CD8-positive, alpha-beta memory T cell (primary cell): ENCODE data around the gene ST6GAL1. TPM values are rescaled to one million over a fixed set of nuclear protein-coding genes. Genes with fewer than 3 reads are reported as not detected.
A peak's percentile ranks its signal among the peaks of the same experiment; 100 is the strongest.
"Not testable (repeated sequence)": the region's sequence is repeated elsewhere in the genome, so short reads cannot be mapped to it uniquely, and the experiment has no call there.

Source experiments
- CTCF ChIA-PET: fragments of 350-600 bp; sonication (Branson Sonifier 250); formaldehyde crosslinking; loops from one replicate; lab custom pipeline; 2021; ENCODE audit warnings: antibody characterized with exemption; lab: Charles Lee
- POLR2A ChIA-PET: fragments of 350-600 bp; sonication (Branson Sonifier 250); formaldehyde crosslinking; loops from one replicate; lab custom pipeline; 2021; ENCODE audit warnings: antibody characterized with exemption; lab: Charles Lee
- DNase-seq, 5 donors: peaks; one replicate each; pipeline versions ENCODE4 v3.0.0 to v3.0.0-alpha.2; 2020 to 2022; ENCODE audit warnings: mixed read lengths in 1 of 5
- H3K27ac ChIP-seq: one replicate; pipeline ENCODE4 v1.7.0; 2013; ENCODE audit warnings: low read depth, mild to moderate bottlenecking, low read length, moderate library complexity
- H3K27me3 ChIP-seq: 2 replicates; pipeline ENCODE4 v1.7.0; 2013; ENCODE audit warnings: low read length, mild to moderate bottlenecking; ENCODE audit not compliant: insufficient read depth, poor library complexity, severe bottlenecking
- H3K36me3 ChIP-seq: 2 replicates; pipeline ENCODE4 v1.7.0; 2013; ENCODE audit warnings: mild to moderate bottlenecking, low read length, moderate library complexity; ENCODE audit not compliant: insufficient read depth
- H3K4me1 ChIP-seq: 2 replicates; pipeline ENCODE4 v1.7.0; 2013; ENCODE audit warnings: mild to moderate bottlenecking, low read length, moderate library complexity; ENCODE audit not compliant: insufficient read depth
- H3K4me3 ChIP-seq: 2 replicates; pipeline ENCODE4 v1.7.0; 2013; ENCODE audit warnings: mild to moderate bottlenecking, low read length
- H3K9me3 ChIP-seq: 2 replicates; pipeline ENCODE4 v1.7.0; 2013; ENCODE audit warnings: mild to moderate bottlenecking, low read length
- H3K27ac Mint-ChIP-seq, 8 donors: one replicate each; pipeline ENCODE4 v1.8.0; 2020 to 2021; ENCODE audit warnings: mixed read lengths in 8 of 8, mild to moderate bottlenecking in 6 of 8, inconsistent platforms in 3 of 8, moderate library complexity in 3 of 8
- H3K27me3 Mint-ChIP-seq, 2 donors: one replicate each; pipeline ENCODE4 v1.8.0; 2020 to 2021; ENCODE audit warnings: mixed read lengths in 2 of 2, mild to moderate bottlenecking in 1 of 2, moderate library complexity in 1 of 2
- H3K36me3 Mint-ChIP-seq, 3 donors: one replicate each; pipeline ENCODE4 v1.8.0; 2020 to 2021; ENCODE audit warnings: mixed read lengths in 3 of 3, inconsistent platforms in 1 of 3, mild to moderate bottlenecking in 1 of 3
- H3K4me1 Mint-ChIP-seq, 3 donors: one replicate each; pipeline ENCODE4 v1.8.0; 2020 to 2021; ENCODE audit warnings: mixed read lengths in 3 of 3, inconsistent platforms in 1 of 3, mild to moderate bottlenecking in 1 of 3
- H3K4me3 Mint-ChIP-seq, 7 donors: one replicate each; pipeline ENCODE4 v1.8.0; 2020 to 2021; ENCODE audit warnings: mixed read lengths in 7 of 7, mild to moderate bottlenecking in 6 of 7, moderate library complexity in 4 of 7, inconsistent platforms in 2 of 7
- H3K9me3 Mint-ChIP-seq, 5 donors: one replicate each; pipeline ENCODE4 v1.8.0; 2020 to 2022; ENCODE audit warnings: mixed read lengths in 5 of 5, mild to moderate bottlenecking in 3 of 5, moderate library complexity in 2 of 5, inconsistent platforms in 1 of 5
- polyA plus RNA-seq: library from polyadenylated mRNA; unstranded; fragments of 300-500 nt; fragmentation: Illumina TruSeq; gene quantifications from one replicate; pipeline ENCODE4 v1.2.3, GENCODE V29; 2021
- total RNA-seq, 2 experiments: library from RNA; stranded (reverse); gene quantifications; one replicate each; pipeline ENCODE4 v1.2.3, GENCODE V29; 2021

ST6GAL1 gene
- total and polyA plus RNA-seq, 3 experiments from 2014 or later = 96.8 to 139 (median 108) TPM

DNA sequence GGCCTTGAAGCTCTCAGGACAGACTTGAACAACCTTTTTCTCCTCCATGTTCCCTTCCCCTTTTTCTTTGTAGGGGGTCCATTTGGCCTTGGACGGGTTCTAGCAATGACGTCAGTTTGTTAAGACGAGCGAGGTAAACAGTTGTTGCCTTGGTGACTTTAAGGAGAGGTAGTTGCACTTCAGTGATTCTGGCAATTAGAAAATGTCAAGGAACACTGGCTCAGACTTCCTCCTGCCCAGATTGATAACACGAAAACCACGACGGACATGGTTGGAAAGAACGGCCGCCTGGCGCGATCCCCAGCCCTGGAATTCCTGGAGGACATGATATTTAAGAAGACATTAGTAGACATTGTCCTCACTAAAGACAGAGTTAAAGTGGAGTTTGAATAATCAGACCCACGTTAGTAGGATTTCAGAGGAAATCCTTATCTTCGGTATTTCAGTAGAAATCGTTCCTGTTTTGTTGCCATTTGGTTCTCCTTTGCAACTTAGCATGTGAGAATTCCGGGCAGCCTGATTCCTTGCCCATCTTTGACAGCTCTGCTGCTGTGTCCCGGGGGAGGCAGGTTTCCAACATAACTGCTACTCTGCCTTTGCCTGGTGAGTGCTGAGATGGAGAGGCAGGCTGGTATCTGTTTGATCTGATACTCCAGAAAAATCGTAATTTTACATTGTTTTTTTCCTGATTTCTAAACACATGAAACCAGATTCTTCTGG, 87.3 kb downstream of the ST6GAL1 start:
- CTCF ChIA-PET = interaction anchor here (1.0 to 1.2 kb wide), 2 partner anchors 9 to 169 kb away, joined by 3 read pairs; no protein-coding TSS in a partner anchor
- peaks cover 70 to 88% (median 88%) of the 10 kb centered on the region in 3 donors for H3K4me1 Mint-ChIP-seq

DNA sequence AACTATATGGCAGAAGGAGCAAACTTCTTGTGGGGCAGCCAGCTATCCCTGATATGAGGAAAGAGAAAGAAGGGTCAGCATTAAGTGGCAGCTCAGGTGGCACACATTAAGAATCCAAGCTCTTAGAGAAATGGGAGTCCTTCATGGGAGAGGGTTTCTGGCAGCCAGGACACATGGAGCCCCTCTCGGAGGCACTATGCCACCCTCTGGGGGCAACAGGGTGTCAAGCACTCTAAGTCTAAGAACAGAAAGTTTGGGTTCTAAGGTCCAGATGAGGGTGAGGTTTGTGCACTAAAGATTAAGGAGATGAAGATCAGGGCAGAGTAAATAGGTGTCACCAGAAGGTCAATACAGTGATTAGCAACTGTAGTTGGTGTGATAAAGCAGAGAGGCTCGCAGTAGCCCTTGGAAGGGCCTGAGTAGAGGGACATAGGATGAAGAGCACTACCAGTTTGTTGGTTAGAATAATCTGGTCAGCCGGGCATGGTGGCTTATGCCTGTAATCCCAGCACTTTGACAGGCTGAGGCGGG, 89.3 kb downstream of the ST6GAL1 start:
- Histone ChIP-seq H3K4me1 (peaks cover 59% of the 10 kb centered on the region), H3K27me3 (no peaks in the 10 kb centered on the region), H3K4me3 (no peak overlapping the region), H3K36me3 (peaks cover 4% of the 10 kb centered on the region), H3K9me3 (no peaks in the 10 kb centered on the region), H3K27ac (no peak overlapping the region)
- POLR2A ChIA-PET = no interaction called here
- Mint-ChIP-seq H3K4me3 (peak overlapping the region in 4 of 7 donors; percentile 4 to 27 (median 14)), H3K27ac (peak overlapping the region; percentile 25 to 85 (median 65)), H3K27me3 (no peaks in the 10 kb centered on the region), H3K4me1 (peaks cover 63 to 84% (median 82%) of the 10 kb centered on the region in 3 donors), H3K36me3 (peaks cover 2 to 55% (median 3%) of the 10 kb centered on the region in 3 donors), H3K9me3 (no peaks in the 10 kb centered on the region)
- DNase-seq = no peak
- CTCF ChIA-PET = interaction anchor here (1.6 kb wide), 1 partner anchor 13 kb away, joined by 3 read pairs; no protein-coding TSS in a partner anchor

More for the DNA sequence above, 87.3 kb downstream of the ST6GAL1 start:
- Histone ChIP-seq H3K36me3 (no peaks in the 10 kb centered on the region), H3K27ac (no peak overlapping the region), H3K4me3 (no peak overlapping the region), H3K27me3 (no peaks in the 10 kb centered on the region), H3K4me1 (peaks cover 58% of the 10 kb centered on the region), H3K9me3 (no peaks in the 10 kb centered on the region)
- no peaks in the 10 kb centered on the region for H3K9me3 Mint-ChIP-seq
- no peak for DNase-seq
- no peak overlapping the region for H3K4me3 Mint-ChIP-seq
- H3K27ac Mint-ChIP-seq = peak overlapping the region in 6 of 8 donors; percentile 18 to 92 (median 40)
- no peaks in the 10 kb centered on the region for H3K27me3 Mint-ChIP-seq
- POLR2A ChIA-PET = no interaction called here
- H3K36me3 Mint-ChIP-seq = peaks cover 6 to 70% (median 7%) of the 10 kb centered on the region in 3 donors

DNA sequence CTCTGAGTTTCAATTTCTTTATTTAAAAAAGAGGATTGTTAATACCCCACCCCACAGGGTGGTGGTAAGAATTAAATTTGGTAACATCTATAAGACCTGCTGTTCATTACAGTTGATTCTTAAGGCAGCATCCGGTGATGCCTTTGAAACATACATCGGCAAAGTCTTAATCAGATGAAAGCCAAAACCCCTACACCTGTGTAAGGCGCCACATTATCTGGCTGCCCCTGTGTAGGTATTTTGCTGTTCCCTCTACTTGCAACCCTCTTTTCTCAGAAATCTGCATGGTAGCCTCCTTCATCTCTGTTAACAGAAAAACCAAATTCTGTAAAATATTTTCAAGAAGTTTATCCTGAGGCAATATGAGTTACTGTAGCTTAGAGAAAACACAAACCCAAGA, 90.0 kb downstream of the ST6GAL1 start:
- no peaks in the 10 kb centered on the region for H3K9me3 Mint-ChIP-seq
- peaks cover 0 to 50% (median 0%) of the 10 kb centered on the region in 3 donors for H3K36me3 Mint-ChIP-seq
- Histone ChIP-seq H3K4me3 (no peak overlapping the region), H3K27me3 (no peaks in the 10 kb centered on the region), H3K9me3 (no peaks in the 10 kb centered on the region), H3K27ac (no peak overlapping the region), H3K4me1 (peaks cover 65% of the 10 kb centered on the region), H3K36me3 (peaks cover 4% of the 10 kb centered on the region)
- DNase-seq = peak in 1 of 5 donors; percentile 54
- CTCF ChIA-PET = interaction anchor here (1.6 kb wide), 1 partner anchor 12 kb away, joined by 3 read pairs; no protein-coding TSS in a partner anchor
- POLR2A ChIA-PET = no interaction called here
- H3K4me1 Mint-ChIP-seq = peaks cover 63 to 84% (median 82%) of the 10 kb centered on the region in 3 donors
- peak overlapping the region; percentile 25 to 90 (median 73) for H3K27ac Mint-ChIP-seq
- no peaks in the 10 kb centered on the region for H3K27me3 Mint-ChIP-seq
- peak overlapping the region in 2 of 7 donors; percentile 10 to 12 for H3K4me3 Mint-ChIP-seq

DNA sequence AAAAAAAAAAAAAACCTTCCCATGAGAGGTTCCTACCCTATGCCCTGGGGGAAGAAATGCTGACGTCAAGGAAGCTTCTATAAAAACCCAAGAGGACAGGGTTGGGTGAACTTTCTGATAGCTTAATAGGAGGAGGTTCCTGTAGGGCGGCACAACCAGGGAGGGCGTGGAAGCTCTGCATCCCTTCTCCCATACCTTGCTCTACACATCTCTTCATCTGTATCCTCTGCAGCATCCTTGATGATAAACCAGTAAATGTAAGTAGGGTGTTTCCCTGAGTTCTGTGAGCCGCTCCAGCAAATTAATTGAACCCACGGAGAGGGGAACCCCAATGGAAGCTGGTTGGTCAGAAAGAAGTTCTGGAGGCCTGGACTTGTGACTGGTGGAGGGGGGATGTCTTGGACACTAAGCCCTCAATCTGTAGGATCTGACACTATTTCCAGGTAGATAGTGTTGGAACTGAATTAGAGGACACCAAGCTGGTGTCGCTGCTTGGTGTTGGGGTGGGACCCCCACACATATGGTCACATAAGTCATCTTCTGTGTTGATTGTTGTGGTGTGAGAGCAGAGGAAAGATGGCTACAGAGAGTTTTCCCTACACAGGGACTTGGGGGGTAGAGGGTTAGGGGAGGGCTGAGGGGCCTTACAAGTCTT, 91.5 kb downstream of the ST6GAL1 start:
- Mint-ChIP-seq H3K4me3 (peak overlapping the region in 2 of 7 donors; percentile 13 to 28), H3K27ac (peak overlapping the region; percentile 67 to 89 (median 82)), H3K9me3 (no peaks in the 10 kb centered on the region), H3K4me1 (peaks cover 59 to 80% (median 78%) of the 10 kb centered on the region in 3 donors), H3K27me3 (no peaks in the 10 kb centered on the region), H3K36me3 (peaks cover 0 to 41% (median 0%) of the 10 kb centered on the region in 3 donors)
- ChIA-PET CTCF (interaction anchor here (0.8 to 1.4 kb wide), 3 partner anchors 10 to 173 kb away, joined by 3 read pairs; no protein-coding TSS in a partner anchor), POLR2A (no interaction called here)
- Histone ChIP-seq H3K4me1 (peaks cover 63% of the 10 kb centered on the region), H3K9me3 (no peaks in the 10 kb centered on the region), H3K4me3 (no peak overlapping the region), H3K36me3 (peaks cover 4% of the 10 kb centered on the region), H3K27ac (no peak overlapping the region), H3K27me3 (no peaks in the 10 kb centered on the region)
- no peak for DNase-seq

DNA sequence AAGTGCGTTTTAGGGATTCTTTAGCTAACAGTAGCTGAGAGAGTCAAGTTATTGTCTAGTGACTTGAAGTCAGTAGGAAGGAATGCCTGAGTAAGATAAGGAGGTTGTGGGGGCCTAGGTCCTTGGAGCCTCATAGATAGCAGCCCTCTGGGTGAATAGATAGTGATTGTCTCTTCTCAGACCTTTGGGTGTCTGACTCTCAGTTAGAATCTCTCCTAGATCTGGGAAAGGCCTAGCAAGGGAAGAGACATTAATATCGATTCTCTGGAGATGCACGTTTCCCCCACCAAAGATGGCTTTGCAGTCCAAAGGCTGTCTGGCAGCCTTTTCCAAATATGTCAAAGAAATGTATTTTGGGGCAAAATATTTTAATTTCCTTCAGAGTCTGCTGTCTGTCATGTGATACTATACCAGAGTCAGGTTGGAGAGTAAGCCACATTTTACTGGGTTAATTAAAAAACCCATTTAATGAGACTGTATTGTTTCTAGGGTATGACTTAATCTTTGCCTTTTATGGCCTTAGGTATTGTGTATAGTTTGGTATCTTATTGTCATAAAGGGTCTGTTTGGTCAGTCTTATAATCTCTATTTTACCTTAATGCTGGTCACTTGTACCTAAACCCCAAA, 92.2 kb downstream of the ST6GAL1 start:
- H3K9me3 ChIP-seq = no peaks in the 10 kb centered on the region
- Mint-ChIP-seq H3K27me3 (no peaks in the 10 kb centered on the region), H3K4me1 (peaks cover 65 to 82% (median 79%) of the 10 kb centered on the region in 3 donors), H3K4me3 (peak overlapping the region in 1 of 7 donors; percentile 28), H3K27ac (peak overlapping the region; percentile 67 to 89 (median 83)), H3K9me3 (no peaks in the 10 kb centered on the region), H3K36me3 (peaks cover 0 to 37% (median 0%) of the 10 kb centered on the region in 3 donors)
- DNase-seq = no peak
- H3K27me3 ChIP-seq = no peaks in the 10 kb centered on the region
- H3K27ac ChIP-seq = peak overlapping the region; percentile 28
- H3K36me3 ChIP-seq = peaks cover 4% of the 10 kb centered on the region
- CTCF ChIA-PET = interaction anchor here (1.4 kb wide), 2 partner anchors 24 to 173 kb away, joined by 3 read pairs; no protein-coding TSS in a partner anchor
- no peak overlapping the region for H3K4me3 ChIP-seq
- H3K4me1 ChIP-seq = peaks cover 63% of the 10 kb centered on the region
- POLR2A ChIA-PET = no interaction called here

DNA sequence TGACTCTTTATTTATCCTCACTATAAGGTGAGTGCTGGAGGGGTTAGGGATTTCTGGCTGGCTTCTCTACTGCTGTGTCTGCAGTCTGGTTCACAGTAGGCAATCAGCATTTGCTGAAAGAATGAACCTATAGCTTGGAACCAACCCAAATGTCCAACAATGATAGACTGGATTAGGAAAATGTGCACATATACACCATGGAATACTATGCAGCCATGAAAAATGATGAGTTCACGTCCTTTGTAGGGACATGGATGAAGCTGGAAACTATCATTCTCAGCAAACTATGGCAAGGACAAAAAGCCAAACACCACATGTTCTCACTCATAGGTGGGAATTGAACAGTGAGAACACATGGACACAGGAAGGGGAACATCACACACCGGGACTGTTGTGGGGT, 93.0 kb downstream of the ST6GAL1 start:
- H3K36me3 ChIP-seq, H3K4me3 Mint-ChIP-seq, H3K9me3 ChIP-seq, H3K27me3 Mint-ChIP-seq, POLR2A ChIA-PET, H3K27me3 ChIP-seq, H3K4me3 ChIP-seq, H3K9me3 Mint-ChIP-seq, DNase-seq: not testable (repeated sequence)
- peaks cover 0 to 30% (median 0%) of the 10 kb centered on the region in 3 donors for H3K36me3 Mint-ChIP-seq
- Histone ChIP-seq H3K27ac (peak overlapping the region; percentile 28), H3K4me1 (peaks cover 67% of the 10 kb centered on the region)
- H3K4me1 Mint-ChIP-seq = peaks cover 68 to 82% (median 79%) of the 10 kb centered on the region in 3 donors
- CTCF ChIA-PET = interaction anchor here (1.4 kb wide), 1 partner anchor 174 kb away, joined by 3 read pairs; no protein-coding TSS in a partner anchor
- peak overlapping the region; percentile 29 to 89 (median 80) for H3K27ac Mint-ChIP-seq

DNA sequence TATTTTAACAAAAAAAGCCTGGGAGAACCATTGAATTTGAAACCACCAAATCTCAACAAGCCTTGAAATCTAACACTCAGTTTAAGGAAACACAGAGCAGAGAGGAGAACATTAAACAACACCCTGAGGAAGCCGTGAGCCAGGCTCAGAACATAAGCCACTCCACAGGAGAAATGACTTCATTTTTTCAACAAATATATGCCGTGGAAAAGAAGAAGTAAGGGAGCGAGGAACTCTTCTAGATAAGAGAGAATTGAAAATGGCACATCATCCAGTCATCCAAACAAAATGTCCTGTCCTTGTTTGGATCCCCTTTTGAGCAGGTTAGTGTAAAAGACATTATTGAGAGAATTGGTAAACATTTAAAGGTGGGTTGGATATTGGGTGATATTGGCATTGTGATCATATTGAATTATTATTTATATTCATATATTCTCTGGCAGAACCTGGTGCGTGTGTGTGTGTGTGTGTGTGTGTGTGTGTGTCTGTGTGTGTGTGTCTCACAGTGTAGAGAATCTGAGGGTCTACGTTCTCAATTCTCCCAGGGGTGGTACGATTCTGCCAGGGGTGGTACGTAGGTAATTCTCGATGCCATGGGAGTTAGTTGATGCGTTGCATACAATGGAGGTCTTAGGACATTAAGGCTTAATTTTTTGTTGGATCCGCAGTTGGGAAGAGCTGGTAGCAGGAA, 94.4 kb downstream of the ST6GAL1 start:
- no peaks in the 10 kb centered on the region for H3K9me3 ChIP-seq
- no peaks in the 10 kb centered on the region for H3K9me3 Mint-ChIP-seq
- ChIA-PET CTCF (interaction anchor here (1.5 to 1.9 kb wide), 2 partner anchors 42 to 140 kb away, joined by 3 to 8 read pairs; no protein-coding TSS in a partner anchor), POLR2A (interaction anchor here (2.0 kb wide), 1 partner anchor 16 kb away, joined by 10 read pairs; no protein-coding TSS in a partner anchor)
- H3K4me1 ChIP-seq = peaks cover 74% of the 10 kb centered on the region
- H3K4me3 Mint-ChIP-seq = peak overlapping the region; percentile 79 to 92 (median 84)
- H3K27ac ChIP-seq = peak overlapping the region; percentile 49
- peak overlapping the region; percentile 82 to 97 (median 89) for H3K27ac Mint-ChIP-seq
- peak overlapping the region; percentile 64 for H3K4me3 ChIP-seq
- H3K27me3 ChIP-seq = no peaks in the 10 kb centered on the region
- no peaks in the 10 kb centered on the region for H3K27me3 Mint-ChIP-seq
- H3K4me1 Mint-ChIP-seq = peaks cover 68 to 82% (median 79%) of the 10 kb centered on the region in 3 donors
- H3K36me3 ChIP-seq = peaks cover 4% of the 10 kb centered on the region
- no peak for DNase-seq
- H3K36me3 Mint-ChIP-seq = peaks cover 0 to 25% (median 7%) of the 10 kb centered on the region in 3 donors
